ENCODE data around the gene TRAIP.

DNA sequence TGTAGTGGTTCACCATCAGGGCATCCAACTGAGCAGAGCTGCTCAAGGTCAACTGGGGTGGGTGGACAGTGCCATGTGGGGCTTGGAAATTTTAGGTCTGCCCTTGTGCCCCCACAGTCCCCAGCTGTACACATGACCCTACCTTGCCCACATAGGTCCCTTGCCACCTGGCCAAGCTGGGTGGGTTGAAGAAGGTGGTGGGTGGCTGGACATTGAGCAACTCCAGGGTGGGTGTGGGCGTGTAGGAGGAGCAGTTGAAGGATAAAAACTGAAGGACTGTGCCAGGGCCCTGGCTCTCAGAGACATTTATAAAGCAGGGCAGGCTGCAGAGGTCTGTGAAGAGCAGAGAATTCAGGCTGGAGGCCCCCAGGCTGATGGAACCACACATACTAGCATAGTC is 57.3 kb downstream of the TRAIP start:
- TF ChIP-seq, protein P1, sequence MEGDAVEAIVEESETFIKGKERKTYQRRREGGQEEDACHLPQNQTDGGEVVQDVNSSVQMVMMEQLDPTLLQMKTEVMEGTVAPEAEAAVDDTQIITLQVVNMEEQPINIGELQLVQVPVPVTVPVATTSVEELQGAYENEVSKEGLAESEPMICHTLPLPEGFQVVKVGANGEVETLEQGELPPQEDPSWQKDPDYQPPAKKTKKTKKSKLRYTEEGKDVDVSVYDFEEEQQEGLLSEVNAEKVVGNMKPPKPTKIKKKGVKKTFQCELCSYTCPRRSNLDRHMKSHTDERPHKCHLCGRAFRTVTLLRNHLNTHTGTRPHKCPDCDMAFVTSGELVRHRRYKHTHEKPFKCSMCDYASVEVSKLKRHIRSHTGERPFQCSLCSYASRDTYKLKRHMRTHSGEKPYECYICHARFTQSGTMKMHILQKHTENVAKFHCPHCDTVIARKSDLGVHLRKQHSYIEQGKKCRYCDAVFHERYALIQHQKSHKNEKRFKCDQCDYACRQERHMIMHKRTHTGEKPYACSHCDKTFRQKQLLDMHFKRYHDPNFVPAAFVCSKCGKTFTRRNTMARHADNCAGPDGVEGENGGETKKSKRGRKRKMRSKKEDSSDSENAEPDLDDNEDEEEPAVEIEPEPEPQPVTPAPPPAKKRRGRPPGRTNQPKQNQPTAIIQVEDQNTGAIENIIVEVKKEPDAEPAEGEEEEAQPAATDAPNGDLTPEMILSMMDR (IDR thresholded peaks at IDR 0.05) = no peak
- TF ChIP-seq EZH2 (IDR thresholded peaks at IDR 0.05; ENCODE audit: borderline replicate concordance, insufficient read depth, low read depth, low read length, poor library complexity, severe bottlenecking) = no peak
